Endothelial cell of umbilical vein (primary cell): ENCODE measurements around the gene RPGRIP1L. TPM values are rescaled to one million over a fixed set of nuclear protein-coding genes. Genes with fewer than 3 reads are reported as not detected.
A peak's percentile ranks its signal among the peaks of the same experiment; 100 is the strongest.

Experiments
- BruUV-seq: library from RNA; stranded (reverse); fragments of 400-500 nt; replicated peaks from 2 replicates; lab custom pipeline; 2021; lab: Mats Ljungman, UMichigan
- CTCF ChIA-PET: fragments of 300-600, 350-600 bp; sonication (Branson Sonifier 250); formaldehyde crosslinking; loops from one replicate; lab custom pipeline; 2021; ENCODE audit warnings: antibody characterized with exemption, inconsistent platforms; lab: Charles Lee
- POLR2A ChIA-PET: fragments of 300-600, 350-600 bp; sonication (Branson Sonifier 250); formaldehyde crosslinking; loops from one replicate; lab custom pipeline; 2021; ENCODE audit warnings: antibody characterized with exemption, inconsistent platforms; lab: Charles Lee
- DNase-seq: peaks from one replicate; pipeline ENCODE4 v3.0.0-alpha.2; 2011; ENCODE audit warnings: low read depth, low spot score
- FAIRE-seq: peaks from 2 replicates; lab custom pipeline; 2011; peaks lifted over from hg19 to GRCh38; lab: Jason Lieb, UNC
- H2AFZ ChIP-seq: 2 replicates; pipeline ENCODE4 v1.6.0; 2012; ENCODE audit warnings: low read depth, low read length, control low read depth, inconsistent platforms
- H3K27ac ChIP-seq: 2 replicates; pipeline ENCODE4 v1.5.1; 2011; ENCODE audit warnings: low read depth, mild to moderate bottlenecking, control low read depth, low read length, moderate library complexity; ENCODE audit not compliant: insufficient read depth
- H3K27me3 ChIP-seq, 2 experiments: 2 replicates each; pipeline versions ENCODE4 v1.6.0 to v1.6.1; 2011; ENCODE audit warnings: low read length in 2 of 2, mixed read lengths in 1 of 2; ENCODE audit not compliant: control insufficient read depth in 2 of 2, insufficient read depth in 2 of 2
- H3K36me3 ChIP-seq, 2 experiments: 2 replicates in 1 of 2; 3 replicates in 1 of 2; pipeline ENCODE4 v1.5.1; 2011; ENCODE audit warnings: low read length in 2 of 2, mild to moderate bottlenecking in 1 of 2, moderate library complexity in 1 of 2; ENCODE audit not compliant: control insufficient read depth in 2 of 2, insufficient read depth in 2 of 2; ENCODE audit errors: extremely low read depth in 1 of 2
- H3K4me1 ChIP-seq: 3 replicates; pipeline ENCODE4 v1.5.1; 2011; ENCODE audit warnings: mild to moderate bottlenecking, low read length; ENCODE audit not compliant: control insufficient read depth, insufficient read depth; ENCODE audit errors: extremely low read depth
- H3K4me2 ChIP-seq: 2 replicates; pipeline ENCODE4 v1.6.1; 2011; ENCODE audit warnings: low read length, control low read depth, mixed read lengths; ENCODE audit not compliant: insufficient read depth
- H3K4me3 ChIP-seq, 3 experiments: fragments of 200-600 bp in 1 of 3; sonication (generic), shearing (Covaris generic) in 1 of 3; replicated peaks in 1 of 3; 2 replicates each; pipeline ENCODE4 v1.5.1; 2011 to 2016; ENCODE audit warnings: control low read depth in 3 of 3, low read length in 3 of 3, mild to moderate bottlenecking in 2 of 3, inconsistent platforms in 1 of 3, low read depth in 1 of 3, moderate library complexity in 1 of 3; ENCODE audit not compliant: insufficient read depth in 1 of 3
- H3K79me2 ChIP-seq: 2 replicates; pipeline ENCODE4 v1.6.0; 2012; ENCODE audit warnings: low read length, inconsistent platforms; ENCODE audit not compliant: control insufficient read depth, insufficient read depth
- H3K9ac ChIP-seq: replicated peaks from 2 replicates; pipeline ENCODE3; 2011; ENCODE audit warnings: low read length, control low read depth; ENCODE audit not compliant: insufficient read depth; ENCODE audit errors: extremely low read depth
- H3K9me1 ChIP-seq: replicated peaks from 3 replicates; pipeline ENCODE4 v1.6.0; 2011; ENCODE audit warnings: mild to moderate bottlenecking, low read length; ENCODE audit not compliant: control insufficient read depth, insufficient read depth; ENCODE audit errors: extremely low read depth
- H3K9me3 ChIP-seq: replicated peaks from 2 replicates; pipeline ENCODE4 v1.5.1; 2012; ENCODE audit warnings: low read length, inconsistent platforms; ENCODE audit not compliant: control insufficient read depth, insufficient read depth
- H4K20me1 ChIP-seq: replicated peaks from 2 replicates; pipeline ENCODE3; 2011; ENCODE audit warnings: mild to moderate bottlenecking, low read length; ENCODE audit not compliant: control insufficient read depth, insufficient read depth; ENCODE audit errors: extremely low read depth
- CTCF ChIP-seq, 2 donors: IDR thresholded peaks; 1 replicate in 1 of 2; 2 replicates in 1 of 2; pipeline ENCODE4 v1.5.1; 2011; ENCODE audit warnings: low read length in 2 of 2, mild to moderate bottlenecking in 2 of 2, moderate library complexity in 2 of 2, control low read depth in 1 of 2, inconsistent platforms in 1 of 2, low read depth in 1 of 2; ENCODE audit not compliant: insufficient read depth in 1 of 2; ENCODE audit errors: extremely low read depth in 1 of 2
- FOS ChIP-seq: IDR thresholded peaks from 2 replicates; pipeline ENCODE4 v1.6.1; 2011; ENCODE audit warnings: mild to moderate bottlenecking, low read length, moderate library complexity, borderline replicate concordance; ENCODE audit not compliant: insufficient read depth
- POLR2A ChIP-seq: IDR thresholded peaks from 2 replicates; pipeline ENCODE4 v1.6.1; 2012; ENCODE audit warnings: low read depth, mild to moderate bottlenecking, control low read depth, low read length
- dilution Hi-C: fragments of 300-500 bp; cut with MboI; formaldehyde crosslinking; loops from one replicate; pipeline ENCODE4 v1.15.0; 2019; ENCODE audit warnings: low sequenced_read_pairs; ENCODE audit not compliant: extremely low pct_ligation_motif_present
- intact Hi-C: fragments of 100-400 bp; cut with micrococcal nuclease; formaldehyde crosslinking; loops from one replicate; pipeline ENCODE4 v1.10.0; 2022
- polyA plus RNA-seq, 4 experiments: library from polyadenylated mRNA; depleted of rRNA in 3 of 4; stranded (reverse) in 3 of 4; unstranded in 1 of 4; fragments of >200 nt; gene quantifications; 2 replicates each; pipeline versions ENCODE4 v1.2.1 to v1.2.3, GENCODE V29; 2011 to 2012; ENCODE audit warnings: missing spikeins in 1 of 4
- total RNA-seq: library from RNA; stranded (reverse); gene quantifications from 2 replicates; pipeline ENCODE4 v1.2.3, GENCODE V29; 2021

RPGRIP1L gene
- total and polyA plus RNA-seq, 2 donors (not counting 3 experiments of a cell fraction or from before 2014, with no cell fraction given): 3.2 to 13.2 TPM

DNA sequence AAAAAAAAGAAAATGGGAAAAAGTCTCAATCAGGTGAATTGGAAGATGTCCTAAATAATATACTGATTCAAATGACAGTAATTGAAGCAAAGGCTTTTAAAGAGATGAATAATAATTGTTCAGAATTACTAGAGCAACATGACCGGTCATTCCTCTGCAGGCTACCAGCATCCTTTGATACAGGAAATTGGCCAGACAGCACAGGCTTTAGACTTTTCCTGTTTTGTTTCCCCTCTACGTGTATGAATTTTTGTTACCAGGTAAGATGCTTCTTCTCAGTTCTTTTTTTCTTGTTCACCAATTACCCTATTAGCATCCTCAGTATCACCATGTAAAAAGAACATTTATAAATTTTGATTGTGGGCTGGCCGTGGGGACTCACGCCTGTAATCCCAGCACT is 77.5 kb downstream of the RPGRIP1L start:
- TF ChIP-seq FOS (peak; percentile 9), POLR2A (no peak)
- Histone ChIP-seq H3K36me3 (no peaks in the 10 kb centered on the region), H3K4me1 (peaks cover 15% of the 10 kb centered on the region), H3K9ac (no peak overlapping the region), H3K9me1 (no peaks in the 10 kb centered on the region), H3K27me3 (no peaks in the 10 kb centered on the region), H4K20me1 (no peaks in the 10 kb centered on the region), H3K27ac (peak overlapping the region; percentile 55), H3K9me3 (no peaks in the 10 kb centered on the region), H3K4me3 (no peak overlapping the region), H3K79me2 (no peaks in the 10 kb centered on the region), H2AFZ (no peak overlapping the region), H3K4me2 (peak overlapping the region; percentile 34)
- no peak for FAIRE-seq
- CTCF ChIA-PET: no interaction called here
- dilution Hi-C loops (no loop called here), intact Hi-C loops (loop anchor here (1.0 kb wide), 1 partner anchor 108 kb away; no protein-coding TSS in a partner anchor)
- POLR2A ChIA-PET: no interaction called here
- no TSS peak for BruUV-seq
- DNase-seq: peak; percentile 60

DNA sequence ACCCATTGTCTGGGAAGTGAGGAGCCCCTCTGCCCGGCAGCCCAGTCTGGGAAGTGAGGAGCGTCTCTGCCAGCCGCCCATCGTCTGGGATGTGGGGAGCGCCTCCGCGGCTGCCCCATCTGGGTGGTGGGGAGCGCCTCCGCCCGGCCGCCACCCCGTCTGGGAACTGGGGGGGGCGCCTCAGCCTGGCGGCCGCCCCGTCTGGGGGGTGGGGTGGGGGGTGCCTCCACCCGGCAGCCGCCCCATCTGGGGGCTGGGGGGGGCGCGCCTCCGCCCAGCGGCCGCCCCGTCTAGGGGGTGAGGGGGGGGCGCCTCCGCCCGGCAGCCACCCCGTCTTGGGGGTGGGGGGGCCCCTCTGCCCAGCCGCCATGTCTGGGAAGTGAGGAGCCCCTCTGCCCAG is 78.4 kb downstream of the RPGRIP1L start:
- DNase-seq: no peak
- Histone ChIP-seq H3K27ac (no peak overlapping the region), H3K9me3 (no peaks in the 10 kb centered on the region), H3K4me1 (peaks cover 15% of the 10 kb centered on the region), H3K36me3 (no peaks in the 10 kb centered on the region), H3K4me3 (no peak overlapping the region), H3K27me3 (no peaks in the 10 kb centered on the region), H3K9ac (no peak overlapping the region), H2AFZ (no peak overlapping the region), H3K79me2 (no peaks in the 10 kb centered on the region), H4K20me1 (no peaks in the 10 kb centered on the region), H3K9me1 (no peaks in the 10 kb centered on the region), H3K4me2 (no peak overlapping the region)
- ChIA-PET POLR2A (no interaction called here), CTCF (no interaction called here)
- no peak for TF ChIP-seq CTCF (IDR thresholded peaks at IDR 0.05; ENCODE audit: extremely low read depth in 1 of 2, insufficient read depth in 1 of 2, low read depth in 1 of 2, low read length in 2 of 2)
- dilution Hi-C loops: no loop called here
- intact Hi-C loops: no loop called here
- FAIRE-seq: no peak
- BruUV-seq: no TSS peak
